IPS-NIHi7 (cell line): ENCODE measurements around the gene IGSF6.
"Not testable (repeated sequence)": the region's sequence is repeated elsewhere in the genome, so short reads cannot be mapped to it uniquely, and the experiment has no call there.

Experiments used
- DNase-seq: peaks from one replicate; pipeline ENCODE4 v3.0.0; 2012; ENCODE audit warnings: mixed read lengths; ENCODE audit errors: extremely low spot score

Gene IGSF6

GRCh38 chr16:21653571-21653970 lies 1.2 kb upstream of the IGSF6 start:
- no peak for DNase-seq

- no peak for DNase-seq
These were observed 893 bp downstream of the IGSF6 start for GRCh38 chr16:21651515-21651914.

- no peak for DNase-seq
These were observed 1.9 kb downstream of the IGSF6 start for GRCh38 chr16:21650521-21650920.

- DNase-seq: not testable (repeated sequence)
These were observed 2.5 kb downstream of the IGSF6 start for GRCh38 chr16:21649826-21650406.

- no peak for DNase-seq
These were observed 4.7 kb downstream of the IGSF6 start for GRCh38 chr16:21647562-21648164.

- no peak for DNase-seq
These were observed 5.5 kb downstream of the IGSF6 start for GRCh38 chr16:21646721-21647561.

- DNase-seq: no peak
These were observed 6.3 kb downstream of the IGSF6 start for GRCh38 chr16:21646091-21646490.

GRCh38 chr16:21645261-21645721 lies 7.1 kb downstream of the IGSF6 start:
- no peak for DNase-seq

GRCh38 chr16:21644674-21645073 lies 7.7 kb downstream of the IGSF6 start:
- DNase-seq: no peak

- no peak for DNase-seq
These were observed 8.6 kb downstream of the IGSF6 start for GRCh38 chr16:21643785-21644184.

GRCh38 chr16:21642861-21643260 lies 9.5 kb downstream of the IGSF6 start:
- no peak for DNase-seq

GRCh38 chr16:21641916-21642315 lies 10.5 kb downstream of the IGSF6 start:
- DNase-seq: no peak

GRCh38 chr16:21639493-21639892 lies 12.9 kb downstream of the IGSF6 start:
- DNase-seq: no peak

- DNase-seq: no peak
These were observed 13.8 kb downstream of the IGSF6 start for GRCh38 chr16:21638573-21638975.

GRCh38 chr16:21637032-21637968 lies 15.1 kb downstream of the IGSF6 start:
- DNase-seq: no peak

- not testable (repeated sequence) for DNase-seq
These were observed 16.7 kb downstream of the IGSF6 start for GRCh38 chr16:21635694-21636093.

GRCh38 chr16:21634216-21634615 lies 18.2 kb downstream of the IGSF6 start:
- DNase-seq: no peak

GRCh38 chr16:21631951-21632575 lies 20.3 kb downstream of the IGSF6 start:
- not testable (repeated sequence) for DNase-seq

GRCh38 chr16:21631376-21631775 lies 21.0 kb downstream of the IGSF6 start:
- DNase-seq: not testable (repeated sequence)

GRCh38 chr16:21630866-21631265 lies 21.5 kb downstream of the IGSF6 start:
- not testable (repeated sequence) for DNase-seq
